Heart left ventricle (tissue), 13 donors: ENCODE measurements around the gene RELA.

ENCODE experiments used
- POLR2A ChIP-seq, 2 donors: fragments of 450-650 bp; IDR thresholded peaks; one replicate each; pipeline ENCODE4 v1.6.1; 2017; ENCODE audit warnings: antibody characterized with exemption in 2 of 2, mild to moderate bottlenecking in 2 of 2, moderate library complexity in 2 of 2
- TF ChIP-seq, protein P1 (sequence below), 12 donors: fragments of 200-600 bp; sonication (generic) in 4 of 12; IDR thresholded peaks; one replicate each; pipeline versions ENCODE4 v1.5.0 to v1.8.0; 2018 to 2022; ENCODE audit warnings: antibody characterized with exemption in 12 of 12, mild to moderate bottlenecking in 5 of 12
- donor health status: ischemic (EF 13 %, LVEDD 7.1; RV severe dilation, severe dysfunction).
- donor health status: DM: no; HTN: yes; CAD: no.
- donor health status: DM: no; HTN: no; CAD: no.
- donor health status: ischemic (EF 25% LVEDD 6.9; RV normal size, moderate dysfunction).
- donor health status: ischemic (EF 25% LVEDD 5.7; RV mildly dilated, moderate dysfunction).
- donor health status: ischemic (EF 35%, LVEDD 5.7; RV mildly dilated, moderate dysfunction).
- donor health status: nonischemic (EF 11% LVEDD 7.7; RV severe dilation, severe dysfunction).
- donor health status: DM: yes; HTN: yes; CAD: no.
- donor health status: PGD.
- donor health status: ischemic (EF 29% LVEDD 5.4; RV normal size, mild dysfunction).
- donor health status: nonischemic (EF 23%, LVEDD 6.1; RV moderate dilation, normal function).

DNA sequence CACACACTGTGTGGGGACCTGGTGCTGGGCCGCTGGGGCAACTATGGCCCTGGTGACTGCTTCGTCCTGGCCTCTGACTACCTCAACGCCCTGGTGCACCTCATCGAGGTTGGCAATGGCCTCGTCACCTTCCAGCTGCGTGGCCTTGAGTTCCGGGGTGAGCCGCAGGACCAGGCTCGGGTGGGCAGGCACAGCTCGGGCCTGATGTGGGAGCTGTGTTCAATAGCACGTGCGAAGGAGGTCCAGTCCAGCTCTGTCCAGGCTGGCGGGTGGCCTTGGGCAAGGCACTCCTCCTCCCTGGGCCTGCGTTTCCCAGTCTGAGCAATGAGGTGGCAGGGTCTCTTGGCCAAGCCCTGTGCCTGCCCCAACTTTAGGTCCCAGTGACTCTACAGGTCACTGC lies 33.1 kb downstream of the RELA start:
- TF ChIP-seq, protein P1, sequence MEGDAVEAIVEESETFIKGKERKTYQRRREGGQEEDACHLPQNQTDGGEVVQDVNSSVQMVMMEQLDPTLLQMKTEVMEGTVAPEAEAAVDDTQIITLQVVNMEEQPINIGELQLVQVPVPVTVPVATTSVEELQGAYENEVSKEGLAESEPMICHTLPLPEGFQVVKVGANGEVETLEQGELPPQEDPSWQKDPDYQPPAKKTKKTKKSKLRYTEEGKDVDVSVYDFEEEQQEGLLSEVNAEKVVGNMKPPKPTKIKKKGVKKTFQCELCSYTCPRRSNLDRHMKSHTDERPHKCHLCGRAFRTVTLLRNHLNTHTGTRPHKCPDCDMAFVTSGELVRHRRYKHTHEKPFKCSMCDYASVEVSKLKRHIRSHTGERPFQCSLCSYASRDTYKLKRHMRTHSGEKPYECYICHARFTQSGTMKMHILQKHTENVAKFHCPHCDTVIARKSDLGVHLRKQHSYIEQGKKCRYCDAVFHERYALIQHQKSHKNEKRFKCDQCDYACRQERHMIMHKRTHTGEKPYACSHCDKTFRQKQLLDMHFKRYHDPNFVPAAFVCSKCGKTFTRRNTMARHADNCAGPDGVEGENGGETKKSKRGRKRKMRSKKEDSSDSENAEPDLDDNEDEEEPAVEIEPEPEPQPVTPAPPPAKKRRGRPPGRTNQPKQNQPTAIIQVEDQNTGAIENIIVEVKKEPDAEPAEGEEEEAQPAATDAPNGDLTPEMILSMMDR (IDR thresholded peaks at IDR 0.05), result no peak
- TF ChIP-seq POLR2A (IDR thresholded peaks at IDR 0.05), result no peak
